DOHH2 (cell line): ENCODE data around the gene IL16.

Experiments used
- EZH2phosphoT487 ChIP-seq: fragments of 200-600 bp; sonication (generic); IDR thresholded peaks from 2 replicates; pipeline ENCODE4 v1.6.1; 2017; ENCODE audit warnings: borderline replicate concordance, mild to moderate bottlenecking, antibody characterized with exemption, low read length, moderate library complexity, mixed read lengths
- TF ChIP-seq, protein P1 (sequence below): fragments of 200-600 bp; sonication (generic); IDR thresholded peaks from one replicate; pipeline ENCODE4 v1.5.1; 2014; ENCODE audit warnings: antibody characterized with exemption, mild to moderate bottlenecking, low read depth, low read length; ENCODE audit not compliant: poor library complexity, severe bottlenecking

DNA sequence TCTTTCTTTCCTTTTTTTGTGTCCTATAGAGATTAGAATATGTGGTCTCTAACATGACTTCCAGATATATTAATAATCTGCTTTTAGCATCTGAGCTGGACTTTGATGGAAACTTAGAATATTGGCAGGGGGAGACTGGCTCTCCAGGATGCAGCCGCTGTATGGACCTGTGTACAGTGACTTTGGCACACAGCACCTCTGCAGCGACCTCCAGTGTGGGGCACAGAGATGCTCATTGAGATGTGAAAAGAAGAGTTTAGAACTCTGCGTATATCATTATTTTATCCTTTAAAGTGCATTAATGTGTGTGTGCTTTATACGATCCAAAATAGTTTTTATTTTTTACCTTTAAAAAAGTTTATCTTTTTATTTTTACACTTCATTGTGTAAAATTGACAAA, 44.3 kb upstream of the IL16 start:
- TF ChIP-seq, protein P1, sequence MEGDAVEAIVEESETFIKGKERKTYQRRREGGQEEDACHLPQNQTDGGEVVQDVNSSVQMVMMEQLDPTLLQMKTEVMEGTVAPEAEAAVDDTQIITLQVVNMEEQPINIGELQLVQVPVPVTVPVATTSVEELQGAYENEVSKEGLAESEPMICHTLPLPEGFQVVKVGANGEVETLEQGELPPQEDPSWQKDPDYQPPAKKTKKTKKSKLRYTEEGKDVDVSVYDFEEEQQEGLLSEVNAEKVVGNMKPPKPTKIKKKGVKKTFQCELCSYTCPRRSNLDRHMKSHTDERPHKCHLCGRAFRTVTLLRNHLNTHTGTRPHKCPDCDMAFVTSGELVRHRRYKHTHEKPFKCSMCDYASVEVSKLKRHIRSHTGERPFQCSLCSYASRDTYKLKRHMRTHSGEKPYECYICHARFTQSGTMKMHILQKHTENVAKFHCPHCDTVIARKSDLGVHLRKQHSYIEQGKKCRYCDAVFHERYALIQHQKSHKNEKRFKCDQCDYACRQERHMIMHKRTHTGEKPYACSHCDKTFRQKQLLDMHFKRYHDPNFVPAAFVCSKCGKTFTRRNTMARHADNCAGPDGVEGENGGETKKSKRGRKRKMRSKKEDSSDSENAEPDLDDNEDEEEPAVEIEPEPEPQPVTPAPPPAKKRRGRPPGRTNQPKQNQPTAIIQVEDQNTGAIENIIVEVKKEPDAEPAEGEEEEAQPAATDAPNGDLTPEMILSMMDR, result peak; percentile 27
- TF ChIP-seq EZH2phosphoT487, result no peak
